SU-DHL-6 (cell line): ENCODE results near the gene FCHSD2.
A peak's percentile ranks its signal among the peaks of the same experiment; 100 is the strongest.

ENCODE experiments used
- H2AFZ ChIP-seq: fragments of 200-600 bp; sonication (generic); 2 replicates; pipeline ENCODE4 v1.6.1; 2014; ENCODE audit warnings: low read depth, mild to moderate bottlenecking, moderate library complexity, mixed read lengths, antibody characterized with exemption, low read length; ENCODE audit not compliant: severe bottlenecking
- H3F3A ChIP-seq: fragments of 200-600 bp; shearing (Covaris generic); 2 replicates; pipeline ENCODE4 v1.6.0; 2016; ENCODE audit warnings: antibody characterized with exemption, mild to moderate bottlenecking; ENCODE audit not compliant: insufficient read depth
- H3K27ac ChIP-seq: fragments of 200-600 bp; sonication (generic); 2 replicates; pipeline ENCODE4 v1.5.1; 2016; ENCODE audit warnings: low read depth, mild to moderate bottlenecking, low read length, moderate library complexity, mixed read lengths
- H3K27me3 ChIP-seq: fragments of 200-600 bp; sonication (generic), shearing (Covaris generic); 2 replicates; pipeline ENCODE4 v1.6.0; 2014; ENCODE audit warnings: mild to moderate bottlenecking, low read length
- H3K36me3 ChIP-seq: fragments of 200-600 bp; sonication (generic); 2 replicates; pipeline ENCODE4 v1.6.1; 2014; ENCODE audit warnings: mild to moderate bottlenecking, low read length, mixed read lengths
- H3K4me2 ChIP-seq: fragments of 300-600, 200-600 bp; shearing (Covaris generic), sonication (generic); 2 replicates; pipeline ENCODE4 v1.6.0; 2014; ENCODE audit warnings: low read length, low read depth, mild to moderate bottlenecking; ENCODE audit not compliant: poor library complexity, severe bottlenecking
- H3K4me3 ChIP-seq: fragments of 200-600 bp; sonication (generic); 2 replicates; pipeline ENCODE4 v1.5.1; 2014; ENCODE audit warnings: antibody characterized with exemption, low read length, mild to moderate bottlenecking, mixed read lengths; ENCODE audit not compliant: insufficient read depth, poor library complexity, severe bottlenecking
- H3K79me2 ChIP-seq: fragments of 200-600 bp; sonication (generic); 2 replicates; pipeline ENCODE4 v1.6.1; 2014; ENCODE audit warnings: mild to moderate bottlenecking, low read length, moderate library complexity; ENCODE audit not compliant: insufficient read depth
- H3K9ac ChIP-seq: fragments of 200-600 bp; sonication (generic); 2 replicates; pipeline ENCODE4 v1.7.0; 2014; ENCODE audit warnings: mild to moderate bottlenecking, low read length
- H3K9me2 ChIP-seq: fragments of 200-600 bp; sonication (generic); replicated peaks from 2 replicates; pipeline ENCODE4 v1.6.1; 2014; ENCODE audit warnings: low read length; ENCODE audit not compliant: insufficient read depth
- H3K9me3 ChIP-seq: fragments of 200-600 bp; sonication (generic); 2 replicates; pipeline ENCODE4 v1.6.1; 2014; ENCODE audit warnings: low read length, mixed read lengths; ENCODE audit not compliant: insufficient read depth
- H4K20me1 ChIP-seq: fragments of 200-600 bp; sonication (generic); 2 replicates; pipeline ENCODE4 v1.6.1; 2014; ENCODE audit warnings: low read depth, mild to moderate bottlenecking, antibody characterized with exemption, low read length, moderate library complexity, mixed read lengths
- EZH2phosphoT487 ChIP-seq: fragments of 200-600 bp; sonication (generic), shearing (Covaris generic); conservative IDR thresholded peaks from 2 replicates; pipeline ENCODE4 v1.6.1; 2018; ENCODE audit warnings: mild to moderate bottlenecking, antibody characterized with exemption, low read length, moderate library complexity, mixed read lengths
- TF ChIP-seq, protein P1 (sequence below): fragments of 200-600 bp; sonication (generic); IDR thresholded peaks from one replicate; pipeline ENCODE4 v1.5.1; 2017; ENCODE audit warnings: antibody characterized with exemption, mild to moderate bottlenecking, low read length, moderate library complexity; ENCODE audit not compliant: insufficient read depth, poor library complexity, severe bottlenecking

Gene FCHSD2

DNA sequence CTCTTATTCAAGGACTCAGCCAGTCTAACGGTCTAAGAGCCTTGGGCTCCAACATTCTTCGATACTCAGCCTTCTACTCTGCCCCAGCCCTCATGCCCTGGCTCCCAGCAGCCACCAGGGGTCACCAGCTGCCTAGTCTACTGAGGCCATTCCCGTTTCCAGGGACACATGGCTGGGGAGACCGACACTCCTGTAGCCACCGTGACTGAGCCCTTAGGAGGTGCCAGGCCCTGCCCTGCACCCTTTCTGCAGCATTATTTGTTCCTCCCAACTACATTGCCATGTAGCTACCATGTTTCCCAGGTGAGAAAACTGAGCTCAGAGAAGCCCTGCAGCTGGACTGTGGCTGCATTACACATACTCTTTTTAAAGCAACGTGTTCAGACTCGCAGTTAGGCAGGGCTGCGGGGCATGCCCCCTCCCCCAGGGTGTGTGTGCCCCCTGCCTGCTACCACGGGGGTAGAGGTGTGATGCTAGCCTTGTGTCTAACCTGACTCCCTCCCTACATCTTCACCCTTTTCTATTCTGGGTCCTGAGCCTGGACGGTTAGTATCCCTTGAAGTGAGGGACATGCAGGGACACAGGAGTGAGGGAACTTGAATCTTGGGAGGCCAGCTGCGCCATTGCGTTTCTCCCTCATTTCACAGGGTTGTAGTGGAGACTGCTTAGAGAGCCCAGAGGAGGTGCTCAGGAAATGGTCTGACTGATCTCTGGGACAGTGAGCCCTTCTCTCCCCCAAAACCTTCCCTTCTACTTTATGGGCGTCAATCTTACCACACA, 310.4 kb downstream of the FCHSD2 start:
- Histone ChIP-seq H2AFZ (no peak overlapping the region), H3K27ac (no peak overlapping the region), H4K20me1 (no peaks in the 10 kb centered on the region), H3K4me3 (no peak overlapping the region), H3K9me3 (no peaks in the 10 kb centered on the region), H3K4me2 (no peak overlapping the region), H3K36me3 (peaks cover 1% of the 10 kb centered on the region), H3K9me2 (no peaks in the 10 kb centered on the region), H3K27me3 (no peaks in the 10 kb centered on the region), H3K79me2 (no peaks in the 10 kb centered on the region), H3K9ac (no peak overlapping the region), H3F3A (peaks cover 1% of the 10 kb centered on the region; the same call in 1 of the 2 replicates)
- TF ChIP-seq, protein P1, sequence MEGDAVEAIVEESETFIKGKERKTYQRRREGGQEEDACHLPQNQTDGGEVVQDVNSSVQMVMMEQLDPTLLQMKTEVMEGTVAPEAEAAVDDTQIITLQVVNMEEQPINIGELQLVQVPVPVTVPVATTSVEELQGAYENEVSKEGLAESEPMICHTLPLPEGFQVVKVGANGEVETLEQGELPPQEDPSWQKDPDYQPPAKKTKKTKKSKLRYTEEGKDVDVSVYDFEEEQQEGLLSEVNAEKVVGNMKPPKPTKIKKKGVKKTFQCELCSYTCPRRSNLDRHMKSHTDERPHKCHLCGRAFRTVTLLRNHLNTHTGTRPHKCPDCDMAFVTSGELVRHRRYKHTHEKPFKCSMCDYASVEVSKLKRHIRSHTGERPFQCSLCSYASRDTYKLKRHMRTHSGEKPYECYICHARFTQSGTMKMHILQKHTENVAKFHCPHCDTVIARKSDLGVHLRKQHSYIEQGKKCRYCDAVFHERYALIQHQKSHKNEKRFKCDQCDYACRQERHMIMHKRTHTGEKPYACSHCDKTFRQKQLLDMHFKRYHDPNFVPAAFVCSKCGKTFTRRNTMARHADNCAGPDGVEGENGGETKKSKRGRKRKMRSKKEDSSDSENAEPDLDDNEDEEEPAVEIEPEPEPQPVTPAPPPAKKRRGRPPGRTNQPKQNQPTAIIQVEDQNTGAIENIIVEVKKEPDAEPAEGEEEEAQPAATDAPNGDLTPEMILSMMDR = peak; percentile 72
- TF ChIP-seq EZH2phosphoT487 = no peak

GRCh38 chr11:72829884-72830533, 312.1 kb downstream of the FCHSD2 start:
- Histone ChIP-seq H2AFZ (no peak overlapping the region), H3K36me3 (no peaks in the 10 kb centered on the region), H3K4me2 (no peak overlapping the region), H4K20me1 (no peaks in the 10 kb centered on the region), H3K27ac (no peak overlapping the region), H3K9ac (no peak overlapping the region), H3F3A (peaks cover 11% of the 10 kb centered on the region; the same call in 1 of the 2 replicates), H3K4me3 (no peak overlapping the region), H3K79me2 (no peaks in the 10 kb centered on the region), H3K9me2 (no peaks in the 10 kb centered on the region), H3K27me3 (no peaks in the 10 kb centered on the region), H3K9me3 (no peaks in the 10 kb centered on the region)
- TF ChIP-seq, protein P1 = no peak
- no peak for TF ChIP-seq EZH2phosphoT487

- TF ChIP-seq, protein P1 = no peak
- no peak for TF ChIP-seq EZH2phosphoT487
- H3K27me3 ChIP-seq = no peaks in the 10 kb centered on the region
- no peak overlapping the region for H3K9ac ChIP-seq
- H4K20me1 ChIP-seq = no peaks in the 10 kb centered on the region
- no peak overlapping the region for H3K4me3 ChIP-seq
- H3K9me2 ChIP-seq = no peaks in the 10 kb centered on the region
- no peaks in the 10 kb centered on the region for H3K36me3 ChIP-seq
- peaks cover 12% of the 10 kb centered on the region; the same call in 1 of the 2 replicates for H3F3A ChIP-seq
- H3K9me3 ChIP-seq = no peaks in the 10 kb centered on the region
- H3K4me2 ChIP-seq = no peak overlapping the region
- H3K27ac ChIP-seq = no peak overlapping the region
- no peak overlapping the region for H2AFZ ChIP-seq
- no peaks in the 10 kb centered on the region for H3K79me2 ChIP-seq
Observed at GRCh38 chr11:72829178-72829577, 312.9 kb downstream of the FCHSD2 start.
